HepG2 (cell line): ENCODE results near the gene UNC5CL. TPM values are rescaled to one million over a fixed set of nuclear protein-coding genes. Genes with fewer than 3 reads are reported as not detected.

Experiments used
- ARID3A ChIP-seq: IDR thresholded peaks from 2 replicates; pipeline ENCODE4 v1.6.1; 2012; ENCODE audit warnings: low read depth, low read length, improper control_type of control experiment
- HOXA3 ChIP-seq: sonication (generic); formaldehyde crosslinking; IDR thresholded peaks from 2 replicates; pipeline ENCODE4 v1.5.0; 2020; ENCODE audit warnings: missing genetic modification reagents
- KDM5B ChIP-seq: sonication (generic); formaldehyde crosslinking; IDR thresholded peaks from 2 replicates; pipeline ENCODE4 v1.4.0; 2020; ENCODE audit warnings: missing genetic modification reagents, mild to moderate bottlenecking, borderline replicate concordance
- KLF6 ChIP-seq: IDR thresholded peaks from 2 replicates; pipeline ENCODE4 v1.8.0; 2016; ENCODE audit warnings: missing biosample characterization, missing genetic modification reagents
- NR1H2 ChIP-seq: sonication (generic); formaldehyde crosslinking; IDR thresholded peaks from 2 replicates; pipeline ENCODE4 v1.8.1; 2022; ENCODE audit warnings: low read depth, missing genetic modification reagents, borderline replicate concordance
- ONECUT2 ChIP-seq: sonication (generic); formaldehyde crosslinking; IDR thresholded peaks from 2 replicates; pipeline ENCODE4 v1.4.0; 2020; ENCODE audit warnings: missing genetic modification reagents
- SCMH1 ChIP-seq: sonication (generic); formaldehyde crosslinking; IDR thresholded peaks from 2 replicates; pipeline ENCODE4 v1.9.0; 2021; ENCODE audit warnings: missing genetic modification reagents, mild to moderate bottlenecking, borderline replicate concordance
- SP5 ChIP-seq: IDR thresholded peaks from 2 replicates; pipeline ENCODE4 v1.6.1; 2016; ENCODE audit warnings: low read depth, borderline replicate concordance
- TIGD3 ChIP-seq: sonication (generic); formaldehyde crosslinking; IDR thresholded peaks from 2 replicates; pipeline ENCODE4 v1.5.1; 2020; ENCODE audit warnings: mild to moderate bottlenecking, missing genetic modification reagents, borderline replicate concordance
- TOPORS ChIP-seq: sonication (generic); formaldehyde crosslinking; IDR thresholded peaks from 2 replicates; pipeline ENCODE4 v1.8.0; 2023; ENCODE audit warnings: mild to moderate bottlenecking, missing genetic modification reagents
- ZBTB7B ChIP-seq: sonication (generic); formaldehyde crosslinking; IDR thresholded peaks from 2 replicates; pipeline ENCODE4 v1.4.0; 2020; ENCODE audit warnings: missing genetic modification reagents
- ZFP36L1 ChIP-seq: sonication (generic); formaldehyde crosslinking; IDR thresholded peaks from 2 replicates; pipeline ENCODE4 v1.8.0; 2022; ENCODE audit warnings: mild to moderate bottlenecking, missing genetic modification reagents, moderate library complexity
- ZNF264 ChIP-seq: sonication (generic); formaldehyde crosslinking; IDR thresholded peaks from 2 replicates; pipeline ENCODE4 v1.4.0; 2020; ENCODE audit warnings: missing genetic modification reagents
- ZNF329 ChIP-seq: sonication (generic); formaldehyde crosslinking; IDR thresholded peaks from 2 replicates; pipeline ENCODE4 v1.9.0; 2021; ENCODE audit warnings: low read depth, mild to moderate bottlenecking, missing genetic modification reagents
- ZNF670 ChIP-seq: sonication (generic); formaldehyde crosslinking; IDR thresholded peaks from 2 replicates; pipeline ENCODE4 v1.8.0; 2022; ENCODE audit warnings: mild to moderate bottlenecking, missing genetic modification reagents, borderline replicate concordance
- ZNF709 ChIP-seq: sonication (generic); formaldehyde crosslinking; IDR thresholded peaks from 2 replicates; pipeline ENCODE4 v1.5.0; 2020; ENCODE audit warnings: mild to moderate bottlenecking, missing genetic modification reagents
- ZNF800 ChIP-seq: sonication (generic); formaldehyde crosslinking; IDR thresholded peaks from 2 replicates; pipeline ENCODE4 v1.4.0; 2020; ENCODE audit warnings: missing genetic modification reagents
- ZSCAN25 ChIP-seq: sonication (generic); formaldehyde crosslinking; IDR thresholded peaks from 2 replicates; pipeline ENCODE4 v1.8.0; 2022; ENCODE audit warnings: mild to moderate bottlenecking, missing genetic modification reagents
- ZZZ3 ChIP-seq: sonication (generic); formaldehyde crosslinking; IDR thresholded peaks from 2 replicates; pipeline ENCODE4 v1.4.0; 2020; ENCODE audit warnings: missing genetic modification reagents, mild to moderate bottlenecking, borderline replicate concordance
- polyA plus RNA-seq, 8 experiments: library from polyadenylated mRNA; depleted of rRNA in 3 of 8; stranded (reverse) in 7 of 8; unstranded in 1 of 8; fragments of >200 nt; fragmentation: Illumina TruSeq in 4 of 8; extraction: Trizol in 4 of 8; gene quantifications; 2 replicates each; pipeline versions ENCODE4 v1.2.1 to v1.2.3, GENCODE V29; 2011 to 2016; ENCODE audit warnings: low read depth in 4 of 8, missing spikeins in 1 of 8, mixed read lengths in 1 of 8; ENCODE audit not compliant: insufficient read depth in 1 of 8
- total RNA-seq, 5 experiments: library from RNA; depleted of rRNA; stranded (reverse); fragments of >200 nt; fragmentation: Illumina TruSeq; extraction: Trizol; gene quantifications; 2 replicates each; pipeline ENCODE4 v1.2.3, GENCODE V29; 2016; ENCODE audit warnings: low read depth in 1 of 5
- TF ChIP-seq, protein P1 (sequence below): sonication (generic); formaldehyde crosslinking; IDR thresholded peaks from 2 replicates; pipeline ENCODE4 v1.4.0; 2020; ENCODE audit warnings: missing genetic modification reagents, mild to moderate bottlenecking, borderline replicate concordance
- TF ChIP-seq, protein P2 (sequence below): sonication (generic); formaldehyde crosslinking; IDR thresholded peaks from 2 replicates; pipeline ENCODE4 v1.5.1; 2020; ENCODE audit warnings: missing genetic modification reagents, mild to moderate bottlenecking, borderline replicate concordance

UNC5CL gene
- total and polyA plus RNA-seq, 2 of the 13 experiments (the other 11 are each of a cell fraction or from before 2014, with no cell fraction given) = 2.4 to 2.5 TPM

DNA sequence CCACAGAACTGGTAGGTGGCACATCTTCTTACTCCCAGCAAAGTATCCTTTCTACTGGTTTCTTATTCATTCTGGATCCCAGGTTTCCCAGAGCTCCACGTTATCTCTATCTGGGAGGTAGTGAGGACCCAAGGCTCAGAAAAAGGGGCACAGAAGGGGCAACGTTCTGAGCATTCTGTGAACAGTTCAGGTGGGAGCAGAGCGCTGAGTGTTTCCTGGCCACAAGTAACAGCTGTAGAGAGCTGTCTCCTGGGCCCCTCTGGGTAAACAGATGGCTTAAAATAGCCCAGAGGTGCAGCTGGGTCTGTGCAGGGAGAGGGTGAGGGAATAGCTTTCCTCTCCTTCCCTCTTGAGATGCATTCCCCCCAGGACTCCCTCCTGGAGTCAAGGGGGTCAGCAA is 16.1 kb upstream of the UNC5CL start (continued):
- TF ChIP-seq, protein P1, sequence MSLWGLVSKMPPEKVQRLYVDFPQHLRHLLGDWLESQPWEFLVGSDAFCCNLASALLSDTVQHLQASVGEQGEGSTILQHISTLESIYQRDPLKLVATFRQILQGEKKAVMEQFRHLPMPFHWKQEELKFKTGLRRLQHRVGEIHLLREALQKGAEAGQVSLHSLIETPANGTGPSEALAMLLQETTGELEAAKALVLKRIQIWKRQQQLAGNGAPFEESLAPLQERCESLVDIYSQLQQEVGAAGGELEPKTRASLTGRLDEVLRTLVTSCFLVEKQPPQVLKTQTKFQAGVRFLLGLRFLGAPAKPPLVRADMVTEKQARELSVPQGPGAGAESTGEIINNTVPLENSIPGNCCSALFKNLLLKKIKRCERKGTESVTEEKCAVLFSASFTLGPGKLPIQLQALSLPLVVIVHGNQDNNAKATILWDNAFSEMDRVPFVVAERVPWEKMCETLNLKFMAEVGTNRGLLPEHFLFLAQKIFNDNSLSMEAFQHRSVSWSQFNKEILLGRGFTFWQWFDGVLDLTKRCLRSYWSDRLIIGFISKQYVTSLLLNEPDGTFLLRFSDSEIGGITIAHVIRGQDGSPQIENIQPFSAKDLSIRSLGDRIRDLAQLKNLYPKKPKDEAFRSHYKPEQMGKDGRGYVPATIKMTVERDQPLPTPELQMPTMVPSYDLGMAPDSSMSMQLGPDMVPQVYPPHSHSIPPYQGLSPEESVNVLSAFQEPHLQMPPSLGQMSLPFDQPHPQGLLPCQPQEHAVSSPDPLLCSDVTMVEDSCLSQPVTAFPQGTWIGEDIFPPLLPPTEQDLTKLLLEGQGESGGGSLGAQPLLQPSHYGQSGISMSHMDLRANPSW (CRISPR knock-in tag) = no peak
- TF ChIP-seq SP5 (no peak), ZFP36L1 (CRISPR knock-in tag) (no peak), NR1H2 (no peak), ARID3A (no peak), KLF6 (no peak), SCMH1 (CRISPR knock-in tag) (no peak), KDM5B (no peak), HOXA3 (CRISPR knock-in tag) (no peak), TIGD3 (no peak), ZSCAN25 (0 out of 2 replicates have a peak, but pooled peaks have one; percentile 51), ZNF329 (CRISPR knock-in tag) (no peak), ONECUT2 (CRISPR knock-in tag) (no peak), ZNF264 (no peak), ZNF800 (CRISPR knock-in tag) (no peak), TOPORS (CRISPR knock-in tag) (no peak), ZBTB7B (CRISPR knock-in tag) (peak; percentile 83), ZZZ3 (no peak), ZNF670 (no peak), ZNF709 (CRISPR knock-in tag) (no peak)
- TF ChIP-seq, protein P2, sequence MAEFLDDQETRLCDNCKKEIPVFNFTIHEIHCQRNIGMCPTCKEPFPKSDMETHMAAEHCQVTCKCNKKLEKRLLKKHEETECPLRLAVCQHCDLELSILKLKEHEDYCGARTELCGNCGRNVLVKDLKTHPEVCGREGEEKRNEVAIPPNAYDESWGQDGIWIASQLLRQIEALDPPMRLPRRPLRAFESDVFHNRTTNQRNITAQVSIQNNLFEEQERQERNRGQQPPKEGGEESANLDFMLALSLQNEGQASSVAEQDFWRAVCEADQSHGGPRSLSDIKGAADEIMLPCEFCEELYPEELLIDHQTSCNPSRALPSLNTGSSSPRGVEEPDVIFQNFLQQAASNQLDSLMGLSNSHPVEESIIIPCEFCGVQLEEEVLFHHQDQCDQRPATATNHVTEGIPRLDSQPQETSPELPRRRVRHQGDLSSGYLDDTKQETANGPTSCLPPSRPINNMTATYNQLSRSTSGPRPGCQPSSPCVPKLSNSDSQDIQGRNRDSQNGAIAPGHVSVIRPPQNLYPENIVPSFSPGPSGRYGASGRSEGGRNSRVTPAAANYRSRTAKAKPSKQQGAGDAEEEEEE (CRISPR knock-in tag) = no peak
